Stimulated activated CD4-positive, alpha-beta T cell treated with anti-CD3 and anti-CD28 coated beads, Interleukin-1b, Interleukin-23, amount 100 ng/mL, for 24 hours (primary cell): ENCODE results near the gene TLCD3A.

Experiments used
- DNase-seq, 4 experiments: peaks; one replicate each; pipeline ENCODE4 v3.0.0-alpha.2; 2020; ENCODE audit warnings: low read depth in 4 of 4, low spot score in 1 of 4

The TLCD3A gene

DNA sequence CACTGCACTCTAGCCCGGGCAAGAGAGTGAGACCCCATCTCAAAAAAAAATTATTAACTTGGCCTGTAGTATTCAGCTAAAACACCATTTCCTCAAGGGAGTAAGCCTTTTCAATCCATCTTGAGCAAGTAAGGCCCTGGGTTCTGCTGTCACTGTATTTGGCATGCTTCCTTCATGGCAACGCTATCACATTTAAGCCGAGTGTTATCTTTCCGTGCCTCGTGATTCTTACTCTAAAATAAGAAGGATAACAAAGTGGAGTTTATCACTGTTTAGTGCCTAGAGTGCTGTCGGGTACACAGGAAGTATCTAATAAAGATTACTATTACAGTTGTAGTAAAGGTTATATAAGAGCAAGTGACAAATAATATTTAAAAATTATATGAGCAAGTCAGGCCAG, 26.5 kb upstream of the TLCD3A start:
- no peak for DNase-seq

GRCh38 chr17:708132-708531, 24.3 kb upstream of the TLCD3A start:
- DNase-seq = no peak

DNA sequence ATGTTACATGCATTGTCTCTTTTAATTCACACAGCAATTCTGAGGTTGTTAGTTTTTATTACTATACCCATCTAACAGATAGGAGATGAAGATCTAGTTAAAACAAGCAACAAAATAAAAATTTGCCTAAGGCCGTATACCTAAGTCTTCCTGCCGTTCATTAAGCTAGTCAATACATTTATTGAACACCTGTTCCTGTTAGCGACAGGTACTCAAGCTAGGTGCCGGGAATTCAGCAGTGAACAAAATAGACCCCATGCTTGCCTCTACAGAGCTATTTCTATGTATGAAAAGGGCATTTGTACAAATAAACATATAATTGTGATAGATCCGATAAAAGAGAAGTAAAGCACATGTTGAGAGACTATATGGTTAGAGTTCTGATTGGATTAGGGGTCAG, 14.3 kb upstream of the TLCD3A start:
- DNase-seq = no peak

DNA sequence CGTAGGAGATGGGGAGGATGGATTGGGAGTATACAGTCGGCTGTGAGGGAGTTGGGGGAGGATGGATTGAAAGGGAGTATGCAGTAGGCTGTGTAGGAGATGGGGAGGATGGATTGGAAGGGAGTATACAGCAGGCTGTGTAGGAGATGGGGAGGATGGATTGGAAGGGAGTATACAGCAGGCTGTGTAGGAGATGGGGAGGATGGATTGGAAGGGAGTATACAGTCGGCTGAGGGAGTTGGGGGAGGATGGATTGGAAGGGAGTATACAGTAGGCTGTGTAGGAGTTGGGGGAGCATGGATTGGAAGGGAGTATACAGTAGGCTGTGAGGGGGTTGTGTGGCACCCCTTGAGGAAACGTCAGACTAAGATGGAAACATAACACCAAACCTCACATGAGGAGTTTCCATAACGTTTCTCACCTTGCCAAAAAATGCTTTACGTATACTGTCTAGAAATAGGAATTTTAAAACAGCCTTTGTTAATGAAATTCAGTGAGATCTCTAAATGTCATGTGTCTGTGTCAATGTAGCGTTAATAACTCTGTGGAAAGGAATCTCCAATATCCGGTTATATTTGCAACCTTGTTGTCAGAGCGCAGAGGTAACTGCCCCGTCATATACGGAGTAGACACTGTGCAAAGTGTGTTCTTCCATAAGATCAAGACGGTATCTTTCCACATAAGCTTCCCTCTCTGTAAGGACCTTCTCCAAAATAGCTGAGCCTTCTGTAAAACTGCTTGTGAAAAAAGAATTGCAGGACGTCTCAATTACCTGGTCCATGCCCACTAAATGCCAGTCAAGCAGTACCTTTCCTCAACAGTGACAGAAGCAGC, 11.5 kb upstream of the TLCD3A start:
- no peak for DNase-seq

GRCh38 chr17:721540-721937, 10.9 kb upstream of the TLCD3A start:
- DNase-seq = no peak

DNA sequence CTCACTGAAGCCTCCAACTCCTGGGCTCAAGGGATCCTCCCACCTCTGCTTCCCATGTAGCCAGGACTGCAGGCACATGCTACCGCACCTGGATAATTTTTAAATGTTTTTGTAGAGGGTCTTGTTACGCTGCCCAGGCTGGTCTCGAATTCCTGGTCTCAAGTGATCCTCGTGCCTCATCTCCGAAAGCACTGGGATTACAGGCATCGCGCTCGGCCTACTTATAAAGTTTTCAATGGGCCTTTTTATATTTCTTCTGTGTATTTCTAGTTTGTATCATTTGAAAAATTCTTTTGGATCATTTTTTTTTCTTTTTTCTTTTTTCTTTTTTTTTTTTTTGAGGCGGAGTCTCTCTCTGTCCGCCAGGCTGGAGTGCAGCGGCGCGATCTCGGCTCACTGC, 7.3 kb upstream of the TLCD3A start:
- no peak for DNase-seq

DNA sequence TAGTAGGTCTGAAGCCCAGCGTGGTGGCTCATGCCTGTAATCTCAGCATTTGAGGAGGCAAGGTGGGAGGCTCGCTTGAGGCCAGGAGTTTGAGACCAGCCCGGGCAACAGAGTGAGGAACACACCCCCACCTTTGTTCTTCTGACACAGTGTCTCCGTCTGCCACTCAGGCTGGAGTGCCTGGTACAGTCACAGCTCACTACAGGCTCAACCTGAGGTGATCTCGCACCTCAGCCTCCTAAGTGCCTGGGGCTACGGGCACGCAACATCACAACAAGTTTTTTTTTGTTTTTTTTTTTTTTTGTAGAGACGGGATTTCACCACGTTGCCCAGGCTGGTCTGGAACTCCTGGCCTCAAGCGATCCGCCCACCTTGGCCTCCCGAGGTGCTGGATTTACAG, 6.7 kb upstream of the TLCD3A start:
- no peak for DNase-seq

DNA sequence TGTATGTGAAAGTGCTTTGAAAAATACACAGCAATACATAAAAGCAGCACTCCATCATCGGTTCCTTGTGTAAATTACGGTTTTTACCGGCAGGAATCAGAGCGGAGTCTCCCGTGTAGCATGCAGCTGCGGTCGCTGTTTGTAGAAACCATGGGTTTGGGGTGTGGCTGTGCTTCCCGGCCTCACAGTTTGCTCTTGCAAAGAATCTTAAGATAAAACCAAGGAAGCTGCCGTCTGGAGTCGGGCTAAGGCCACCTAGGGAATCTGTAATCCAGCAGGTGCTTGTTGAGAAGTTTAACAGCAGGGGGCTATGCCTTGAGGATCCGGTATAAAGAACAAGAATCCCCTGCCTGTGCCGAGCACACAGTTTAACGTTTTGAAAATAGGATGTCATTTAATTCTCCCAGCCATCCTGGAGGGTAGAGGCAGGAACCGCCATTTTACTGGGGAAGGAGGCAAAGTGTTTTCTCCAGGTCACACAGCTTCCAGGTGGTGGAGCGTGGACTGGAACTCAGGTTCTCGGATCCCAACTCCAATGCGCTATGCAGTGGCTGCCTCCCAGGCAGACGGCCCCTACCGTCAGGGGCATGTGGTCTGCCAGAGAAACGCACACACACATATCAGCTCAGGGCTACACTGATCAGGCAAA, 6.0 kb upstream of the TLCD3A start:
- DNase-seq = no peak

DNA sequence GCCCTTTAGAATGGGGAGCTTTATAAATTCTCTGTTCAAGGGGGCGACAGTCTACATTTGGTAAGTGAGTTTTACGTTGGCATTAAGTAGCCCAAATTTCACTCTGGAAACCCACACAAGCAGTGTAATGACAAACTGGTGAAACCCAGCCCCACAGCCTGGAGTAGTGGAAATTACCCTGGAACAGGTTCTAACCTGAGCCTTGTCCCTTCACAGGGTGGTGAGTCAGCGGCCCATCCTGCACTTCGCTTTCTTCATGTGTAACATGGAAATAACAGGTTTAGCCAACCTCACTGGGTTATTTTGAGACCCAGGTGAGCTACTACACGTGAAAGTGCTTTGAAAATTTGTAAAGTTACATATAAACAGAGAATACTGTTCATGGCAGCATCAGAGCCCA, 3.5 kb upstream of the TLCD3A start:
- DNase-seq = no peak

GRCh38 chr17:731644-732066, 741 bp upstream of the TLCD3A start:
- no peak for DNase-seq

DNA sequence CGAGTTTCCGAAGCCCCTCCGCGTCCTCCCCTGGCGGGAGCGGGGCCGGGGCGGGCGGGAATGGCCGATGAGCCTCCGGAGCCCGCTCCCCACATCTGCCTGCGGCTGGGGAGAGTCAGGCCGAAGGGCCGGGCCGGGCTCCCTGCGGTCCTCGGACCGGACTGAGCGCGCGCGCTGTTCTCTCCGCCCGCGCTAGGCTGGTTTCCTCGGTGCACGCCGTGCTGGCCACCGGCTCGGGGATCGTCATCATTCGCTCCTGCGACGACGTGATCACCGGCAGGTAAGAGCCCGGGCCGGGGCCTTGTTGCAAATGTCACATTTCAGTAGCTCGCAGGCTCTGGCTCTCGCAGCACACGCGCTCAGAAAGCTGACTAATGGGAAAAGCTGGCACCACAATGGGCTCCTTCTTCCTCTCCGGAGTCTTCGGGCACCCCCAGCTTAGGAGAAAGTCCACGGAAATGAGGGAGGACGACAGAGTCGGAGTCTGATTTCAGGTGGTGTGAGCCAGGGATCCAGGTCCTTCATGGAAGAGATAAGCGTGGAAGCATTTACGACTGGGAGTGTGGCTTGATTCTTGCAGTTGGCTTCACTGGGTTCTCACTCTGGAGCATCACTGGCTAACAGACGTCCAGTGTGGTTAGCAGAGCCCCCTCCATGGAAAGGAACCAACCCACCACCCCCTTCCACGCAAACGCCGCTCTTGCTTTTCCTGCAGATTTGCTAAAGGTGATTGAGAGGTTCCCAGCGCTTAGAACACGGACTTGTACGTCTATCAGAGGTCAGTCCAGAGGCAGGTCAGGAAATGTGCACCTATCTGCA, 715 bp downstream of the TLCD3A start:
- peak in 1 of 4 experiments; percentile 52 for DNase-seq

GRCh38 chr17:733743-734142, 1.3 kb downstream of the TLCD3A start:
- DNase-seq = no peak

GRCh38 chr17:737561-738113, 5.2 kb downstream of the TLCD3A start:
- no peak for DNase-seq

GRCh38 chr17:740240-741017, 8.0 kb downstream of the TLCD3A start:
- DNase-seq = no peak

- no peak for DNase-seq
Observed at GRCh38 chr17:742147-742793, 9.9 kb downstream of the TLCD3A start.

GRCh38 chr17:743139-743538, 10.7 kb downstream of the TLCD3A start:
- DNase-seq = no peak

DNA sequence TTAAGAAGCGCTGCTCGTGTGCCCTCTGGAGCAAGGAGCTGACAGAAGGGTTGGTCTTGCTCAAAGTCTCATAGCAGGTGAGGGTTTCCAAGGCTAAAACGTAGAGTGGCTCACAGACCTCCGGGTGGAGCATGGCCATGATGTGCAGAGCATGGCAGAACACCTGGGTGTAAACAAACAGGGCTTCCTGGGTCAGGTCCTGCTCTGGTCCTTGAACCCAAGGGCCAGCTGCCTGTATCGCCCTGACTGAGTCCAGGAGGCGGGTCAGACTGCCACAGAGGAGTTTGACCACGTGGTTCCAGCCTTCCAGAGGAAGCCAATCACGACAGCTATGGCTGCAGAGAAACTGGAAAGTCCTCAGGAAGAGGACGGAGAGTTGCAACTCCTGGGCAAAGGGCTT, 12.5 kb downstream of the TLCD3A start:
- DNase-seq = no peak

DNA sequence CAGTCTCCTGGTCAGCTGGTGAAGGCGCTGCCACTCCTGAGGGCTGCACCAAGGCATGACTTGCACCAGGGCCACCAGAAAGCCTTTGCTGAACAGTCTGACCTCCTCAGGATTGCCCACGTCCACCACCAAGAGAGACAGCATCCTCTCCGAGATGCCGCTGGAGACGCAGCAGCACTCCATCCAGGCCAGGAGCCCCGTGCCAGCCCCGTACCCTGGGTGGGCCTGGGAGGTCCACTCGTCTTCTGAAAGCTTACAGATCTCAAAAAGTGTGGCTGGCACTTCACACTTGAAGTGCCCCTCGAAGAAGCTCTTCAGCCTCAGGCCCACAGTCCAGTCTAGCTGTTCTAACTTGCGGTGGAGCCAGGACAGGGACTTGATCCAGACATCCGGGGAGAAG, 13.0 kb downstream of the TLCD3A start:
- no peak for DNase-seq

DNA sequence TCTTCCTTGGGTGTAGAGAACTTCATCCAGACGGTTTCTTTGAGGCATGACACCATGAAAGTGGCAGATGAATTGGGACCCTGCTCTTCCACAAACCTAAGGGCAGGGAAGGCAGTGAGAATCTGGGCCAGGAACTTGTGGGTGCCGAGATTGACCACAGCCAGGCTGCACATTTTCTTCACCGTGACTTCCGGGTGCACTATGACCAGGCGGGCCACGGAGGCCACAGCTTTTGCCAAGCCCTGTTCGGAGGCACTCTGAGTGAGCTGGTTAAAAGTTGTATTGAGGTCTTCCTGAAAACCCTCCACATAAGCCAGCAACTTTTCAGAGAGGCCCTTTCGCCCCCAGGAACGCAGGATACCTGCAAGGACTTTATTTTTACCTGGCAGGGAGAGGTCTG, 13.8 kb downstream of the TLCD3A start:
- DNase-seq = no peak
